Vagina (tissue), 2 donors: Measurements from ENCODE around the gene CAPZA2.

ENCODE experiments used
- CTCF ChIP-seq, 3 experiments: fragments of 450-650 bp in 2 of 3; fragments of 200-600 bp in 1 of 3; sonication (generic) in 1 of 3; IDR thresholded peaks; one replicate each; pipeline ENCODE4 v1.5.1; 2017 to 2019; ENCODE audit warnings: antibody characterized with exemption in 3 of 3, mild to moderate bottlenecking in 2 of 3, moderate library complexity in 2 of 3
- POLR2A ChIP-seq, 2 donors: fragments of 450-650 bp; IDR thresholded peaks; one replicate each; pipeline ENCODE4 v1.6.1; 2017; ENCODE audit warnings: antibody characterized with exemption in 2 of 2, mild to moderate bottlenecking in 2 of 2, moderate library complexity in 2 of 2

GRCh38 chr7:116840256-116840655 lies 22.1 kb upstream of the CAPZA2 start:
- TF ChIP-seq CTCF (IDR thresholded peaks at IDR 0.05) (no peak), POLR2A (IDR thresholded peaks at IDR 0.05) (no peak)
